Karpas-422 (cell line): Measurements from ENCODE around the gene RANBP2. TPM values are rescaled to one million over a fixed set of nuclear protein-coding genes. Genes with fewer than 3 reads are reported as not detected.

ENCODE experiments used
- DNase-seq: peaks from one replicate; pipeline ENCODE4 v3.0.0-alpha.2; 2015
- H2AFZ ChIP-seq: fragments of 200-600 bp; sonication (generic); 2 replicates; pipeline ENCODE4 v1.6.1; 2014; ENCODE audit warnings: antibody characterized with exemption, low read length, mixed read lengths
- H3K27ac ChIP-seq: fragments of 200-600 bp; sonication (generic); 2 replicates; pipeline ENCODE4 v1.5.1; 2014; ENCODE audit warnings: mild to moderate bottlenecking, low read length, moderate library complexity
- H3K27me3 ChIP-seq: fragments of 200-600 bp; sonication (generic); 2 replicates; pipeline ENCODE4 v1.6.1; 2014; ENCODE audit warnings: low read length, mixed read lengths
- H3K36me3 ChIP-seq: fragments of 200-600 bp; sonication (generic); 2 replicates; pipeline ENCODE4 v1.6.1; 2014; ENCODE audit warnings: low read length, mixed read lengths; ENCODE audit not compliant: insufficient read depth
- H3K4me1 ChIP-seq: fragments of 200-600 bp; sonication (generic); 2 replicates; pipeline ENCODE4 v1.6.1; 2014; ENCODE audit warnings: mild to moderate bottlenecking, low read length, mixed read lengths
- H3K4me2 ChIP-seq: fragments of 200-600 bp; sonication (generic); 2 replicates; pipeline ENCODE4 v1.6.1; 2014; ENCODE audit warnings: low read length, low read depth, mild to moderate bottlenecking; ENCODE audit not compliant: poor library complexity, severe bottlenecking
- H3K4me3 ChIP-seq: fragments of 200-600 bp; sonication (generic); 2 replicates; pipeline ENCODE4 v1.5.1; 2014; ENCODE audit warnings: mild to moderate bottlenecking, antibody characterized with exemption, low read length, mixed read lengths
- H3K79me2 ChIP-seq: fragments of 200-600 bp; sonication (generic); 2 replicates; pipeline ENCODE4 v1.6.1; 2014; ENCODE audit warnings: mild to moderate bottlenecking, low read length, mixed read lengths
- H3K9ac ChIP-seq: fragments of 200-600 bp; sonication (generic); 2 replicates; pipeline ENCODE4 v1.6.0; 2014; ENCODE audit warnings: low read length
- H3K9me2 ChIP-seq: fragments of 200-600 bp; sonication (generic), shearing (Covaris generic); replicated peaks from 2 replicates; pipeline ENCODE4 v1.6.0; 2014; ENCODE audit warnings: mild to moderate bottlenecking, low read length, moderate library complexity; ENCODE audit not compliant: insufficient read depth
- H3K9me3 ChIP-seq: fragments of 300-700, 200-600 bp; sonication (generic); 2 replicates; pipeline ENCODE4 v1.6.1; 2014; ENCODE audit warnings: low read length, mixed read lengths
- H4K20me1 ChIP-seq: fragments of 200-600 bp; sonication (generic); 2 replicates; pipeline ENCODE4 v1.6.1; 2014; ENCODE audit warnings: mild to moderate bottlenecking, antibody characterized with exemption, low read length, low read depth; ENCODE audit not compliant: insufficient read depth
- total RNA-seq: library from RNA; depleted of rRNA; stranded (reverse); fragments of >200 nt; shearing (Covaris generic); gene quantifications from 2 replicates; pipeline ENCODE4 v1.2.3, GENCODE V29; 2014; ENCODE audit warnings: low replicate concordance

The RANBP2 gene
- total RNA-seq, 1 experiment from 2014 or later = 81.4 TPM

DNA sequence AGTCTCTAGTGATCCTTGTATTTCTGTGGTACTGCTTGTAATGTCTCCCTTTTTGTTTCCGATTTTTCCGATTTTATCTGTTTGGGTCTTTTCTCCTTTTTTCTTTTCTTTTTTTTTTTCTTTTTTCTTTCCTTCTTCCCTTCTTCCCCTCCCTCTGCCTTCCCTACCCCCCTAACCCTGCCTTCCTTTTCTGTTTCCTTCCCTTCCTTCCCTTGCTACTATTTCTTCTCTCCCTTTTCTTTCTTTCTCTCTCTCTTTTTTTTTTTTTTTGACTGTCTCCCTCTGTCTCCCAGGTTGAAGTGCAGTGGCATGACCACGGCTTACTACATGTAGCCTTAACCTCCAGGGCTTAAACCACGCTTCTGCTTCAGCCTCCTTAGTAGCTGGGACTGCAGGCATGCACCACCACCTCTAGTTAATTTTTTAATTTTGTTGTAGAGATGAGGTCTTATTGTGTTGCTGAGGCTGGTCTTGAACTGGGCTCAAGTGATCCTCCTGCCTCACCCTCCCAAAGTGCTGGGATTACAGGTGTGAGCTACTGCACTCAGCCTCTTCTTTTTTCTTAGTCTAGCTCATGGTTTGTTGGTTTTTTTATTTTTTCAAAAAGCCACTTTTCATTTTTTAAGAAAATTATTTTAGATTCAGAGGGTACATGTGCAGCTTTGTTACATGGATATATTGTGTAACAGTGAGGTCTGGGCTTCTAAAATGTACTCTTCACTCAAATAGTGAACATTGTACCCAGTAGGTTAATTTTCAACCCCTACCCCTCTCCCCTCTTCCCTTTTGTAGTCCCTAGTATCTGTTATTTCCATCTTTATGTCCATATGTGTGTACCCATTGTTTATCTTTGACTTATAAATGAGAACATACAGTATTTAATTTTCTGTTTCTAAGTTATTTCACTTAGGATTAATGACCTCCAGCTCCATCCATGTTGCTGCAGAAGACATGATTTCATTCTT lies 92.0 kb downstream of the RANBP2 start:
- Histone ChIP-seq H3K9me3 (peaks cover 23% of the 10 kb centered on the region), H3K79me2 (peaks cover 69% of the 10 kb centered on the region), H3K4me1 (no peaks in the 10 kb centered on the region), H4K20me1 (no peaks in the 10 kb centered on the region), H3K36me3 (peaks cover 84% of the 10 kb centered on the region), H3K4me3 (no peak overlapping the region), H3K27me3 (no peaks in the 10 kb centered on the region), H3K9me2 (no peaks in the 10 kb centered on the region), H3K9ac (no peak overlapping the region), H3K4me2 (no peak overlapping the region), H3K27ac (no peak overlapping the region), H2AFZ (no peak overlapping the region)
- DNase-seq = no peak

DNA sequence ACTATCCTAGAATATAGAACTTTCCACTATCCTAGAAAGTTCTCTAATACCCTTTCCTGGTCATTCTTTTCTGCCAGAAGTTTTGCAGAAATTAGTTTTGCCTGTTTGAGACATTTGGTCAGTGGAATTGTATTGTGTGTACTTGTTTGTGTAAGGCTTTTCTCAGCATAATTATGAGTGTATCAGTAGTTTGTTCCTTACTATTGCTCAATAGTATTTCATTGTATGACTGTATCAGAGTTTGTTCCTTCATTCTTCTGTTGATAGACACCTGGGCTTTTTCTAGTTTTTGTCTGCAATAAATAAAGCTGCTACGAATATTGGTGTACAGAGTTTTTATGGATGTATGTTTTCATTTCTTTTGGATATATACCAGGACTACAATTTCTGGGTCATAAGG lies 94.5 kb downstream of the RANBP2 start:
- H3K36me3 ChIP-seq = peaks cover 80% of the 10 kb centered on the region

DNA sequence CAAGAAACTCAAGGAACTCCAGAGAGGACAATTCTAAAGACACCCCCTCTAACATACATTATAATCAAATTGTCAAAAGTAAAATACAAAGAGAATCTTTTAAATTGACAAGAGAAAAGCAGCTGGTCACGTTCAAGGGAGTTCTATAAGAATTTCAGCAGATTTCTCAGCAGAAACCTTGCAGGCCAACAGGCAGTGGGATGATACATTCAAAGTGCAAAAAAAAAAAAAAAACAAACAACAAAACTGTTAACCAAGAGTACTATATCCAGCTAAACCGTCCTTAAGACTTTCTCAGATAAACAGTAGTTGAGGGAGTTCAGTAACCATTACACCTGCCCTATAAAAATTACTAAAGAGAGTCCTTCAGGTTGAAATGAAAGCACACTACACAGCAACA lies 101.2 kb downstream of the RANBP2 start:
- Histone ChIP-seq H3K4me1 (no peaks in the 10 kb centered on the region), H3K9ac (no peak overlapping the region), H3K27me3 (no peaks in the 10 kb centered on the region), H4K20me1 (no peaks in the 10 kb centered on the region), H3K4me2 (no peak overlapping the region), H3K27ac (no peak overlapping the region), H2AFZ (no peak overlapping the region), H3K4me3 (no peak overlapping the region), H3K9me3 (0 out of 2 replicates have a peak, but pooled peaks cover 3% of the 10 kb centered on the region), H3K36me3 (peaks cover 63% of the 10 kb centered on the region), H3K9me2 (no peaks in the 10 kb centered on the region), H3K79me2 (peaks cover 25% of the 10 kb centered on the region)
- DNase-seq = no peak

More for the DNA sequence above, 94.5 kb downstream of the RANBP2 start:
- H2AFZ ChIP-seq = no peak overlapping the region
- no peaks in the 10 kb centered on the region for H3K27me3 ChIP-seq
- no peaks in the 10 kb centered on the region for H3K4me1 ChIP-seq
- H3K27ac ChIP-seq = no peak overlapping the region
- no peak overlapping the region for H3K4me3 ChIP-seq
- no peak for DNase-seq
- H3K9me2 ChIP-seq = no peaks in the 10 kb centered on the region
- no peak overlapping the region for H3K4me2 ChIP-seq
- H3K9me3 ChIP-seq = peaks cover 13% of the 10 kb centered on the region
- H3K9ac ChIP-seq = no peak overlapping the region
- H4K20me1 ChIP-seq = no peaks in the 10 kb centered on the region
- H3K79me2 ChIP-seq = peaks cover 54% of the 10 kb centered on the region

DNA sequence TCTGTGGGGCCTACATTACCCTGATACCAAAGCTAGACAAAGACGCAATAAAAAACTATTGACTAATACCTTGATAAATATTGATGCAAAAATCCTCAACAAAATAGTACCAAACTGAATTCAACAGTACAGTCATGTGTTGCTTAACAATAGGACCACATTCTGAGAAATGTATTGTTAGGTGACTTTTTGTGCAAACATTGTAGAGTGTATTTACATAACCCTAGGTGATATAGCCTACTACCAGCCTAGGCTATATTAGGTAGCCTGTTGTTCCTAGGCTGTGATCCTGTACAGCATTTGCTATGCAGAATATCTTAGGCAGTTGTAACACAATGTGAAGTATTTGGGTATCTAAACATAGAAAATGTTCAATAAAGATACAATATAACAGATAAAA lies 104.0 kb downstream of the RANBP2 start:
- no peaks in the 10 kb centered on the region for H3K27me3 ChIP-seq
- no peak overlapping the region for H3K4me3 ChIP-seq
- H2AFZ ChIP-seq = no peak overlapping the region
- peaks cover 51% of the 10 kb centered on the region for H3K36me3 ChIP-seq
- H3K4me2 ChIP-seq = no peak overlapping the region
- no peak overlapping the region for H3K27ac ChIP-seq
- peaks cover 20% of the 10 kb centered on the region for H3K79me2 ChIP-seq
- H3K9ac ChIP-seq = no peak overlapping the region
- H3K9me2 ChIP-seq = no peaks in the 10 kb centered on the region
- DNase-seq = no peak
- no peaks in the 10 kb centered on the region for H3K4me1 ChIP-seq
- no peaks in the 10 kb centered on the region for H4K20me1 ChIP-seq
- 0 out of 2 replicates have a peak, but pooled peaks cover 3% of the 10 kb centered on the region for H3K9me3 ChIP-seq

DNA sequence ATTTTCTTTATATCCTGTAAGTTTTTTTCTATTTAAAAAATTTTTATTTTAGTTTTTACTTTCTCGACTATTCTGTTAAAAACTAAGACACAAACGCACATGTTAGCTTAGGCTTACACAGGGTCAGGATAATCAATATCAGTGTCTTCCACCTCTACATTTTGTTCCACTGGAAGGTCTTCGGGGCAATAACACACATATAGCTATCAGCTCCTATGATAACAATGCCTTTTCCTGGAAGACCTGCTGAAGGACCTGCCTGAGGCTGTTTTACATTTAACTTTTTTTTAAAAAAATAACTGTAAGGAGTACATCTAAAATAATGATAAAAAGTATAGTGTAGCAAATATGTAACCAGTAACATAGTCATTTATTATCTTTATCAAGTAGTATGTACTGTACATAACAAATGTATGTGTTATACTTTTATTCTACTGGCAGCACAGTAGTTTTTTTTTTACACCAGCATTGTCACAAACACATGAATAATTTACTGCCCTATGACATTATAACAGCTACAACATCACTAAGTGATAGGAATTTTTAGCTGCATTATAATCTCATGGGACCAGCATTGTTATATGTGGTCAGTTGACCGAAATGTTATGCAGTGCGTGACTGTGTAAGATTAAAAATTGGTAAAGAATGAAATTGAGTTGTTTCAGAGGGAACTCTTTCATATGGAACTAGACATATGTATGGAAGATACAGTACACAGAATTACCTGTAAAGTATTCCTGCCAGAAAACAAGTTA lies 105.2 kb downstream of the RANBP2 start:
- no peak for DNase-seq
- no peaks in the 10 kb centered on the region for H3K9me2 ChIP-seq
- no peak overlapping the region for H2AFZ ChIP-seq
- H3K27ac ChIP-seq = no peak overlapping the region
- H3K36me3 ChIP-seq = peaks cover 41% of the 10 kb centered on the region
- H4K20me1 ChIP-seq = no peaks in the 10 kb centered on the region
- H3K4me3 ChIP-seq = no peak overlapping the region
- H3K27me3 ChIP-seq = no peaks in the 10 kb centered on the region
- H3K4me2 ChIP-seq = no peak overlapping the region
- no peak overlapping the region for H3K9ac ChIP-seq
- H3K9me3 ChIP-seq = no peaks in the 10 kb centered on the region
- H3K4me1 ChIP-seq = no peaks in the 10 kb centered on the region
- H3K79me2 ChIP-seq = peaks cover 11% of the 10 kb centered on the region

DNA sequence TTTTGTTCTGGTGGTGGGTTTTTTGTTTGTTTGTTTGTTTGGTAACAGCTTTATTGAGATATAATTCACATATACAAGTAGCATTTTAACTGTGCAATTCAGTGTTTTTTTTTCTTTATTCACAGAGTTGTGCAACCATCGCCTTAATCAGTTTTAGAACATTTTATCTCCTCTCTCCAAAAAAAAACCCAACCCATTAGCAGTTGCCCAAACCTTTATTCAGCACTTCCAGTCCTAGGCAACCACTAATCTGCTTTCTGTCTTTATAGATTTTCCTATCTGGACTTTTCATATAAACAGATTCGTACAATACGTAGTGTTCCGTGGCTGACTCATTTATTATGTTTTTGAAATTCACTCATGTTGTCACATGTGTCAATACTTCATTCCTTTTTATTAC lies 106.0 kb downstream of the RANBP2 start:
- Histone ChIP-seq H3K27ac (no peak overlapping the region), H4K20me1 (no peaks in the 10 kb centered on the region), H3K4me3 (no peak overlapping the region), H3K79me2 (peaks cover 7% of the 10 kb centered on the region; the same call in 1 of the 2 replicates), H3K27me3 (no peaks in the 10 kb centered on the region), H2AFZ (no peak overlapping the region), H3K4me1 (no peaks in the 10 kb centered on the region), H3K9ac (no peak overlapping the region), H3K36me3 (peaks cover 33% of the 10 kb centered on the region; the same call in 1 of the 2 replicates), H3K4me2 (no peak overlapping the region), H3K9me2 (no peaks in the 10 kb centered on the region), H3K9me3 (no peaks in the 10 kb centered on the region)
- no peak for DNase-seq

DNA sequence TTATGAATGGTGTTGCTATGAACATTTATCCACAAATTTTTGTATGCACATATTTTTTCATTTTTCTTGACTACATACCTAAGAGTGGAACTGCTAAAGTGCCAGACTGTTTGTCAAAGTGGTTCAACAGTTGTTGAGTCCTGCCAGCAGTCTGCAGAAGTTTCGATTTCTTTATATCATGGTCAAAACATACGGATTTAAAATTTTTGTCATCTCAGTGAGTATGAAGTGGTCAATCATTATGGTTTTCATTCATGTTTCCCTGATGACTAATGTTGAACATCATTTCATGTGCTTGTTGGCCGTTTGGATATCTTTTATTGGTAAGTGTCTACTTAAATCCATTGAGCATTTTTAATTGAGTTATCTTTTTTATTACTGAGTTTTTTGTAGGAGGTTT lies 106.5 kb downstream of the RANBP2 start:
- H2AFZ ChIP-seq = no peak overlapping the region
- H3K79me2 ChIP-seq = peaks cover 7% of the 10 kb centered on the region; the same call in 1 of the 2 replicates
- no peak overlapping the region for H3K27ac ChIP-seq
- no peaks in the 10 kb centered on the region for H3K9me3 ChIP-seq
- H3K9me2 ChIP-seq = no peaks in the 10 kb centered on the region
- no peaks in the 10 kb centered on the region for H4K20me1 ChIP-seq
- H3K4me3 ChIP-seq = no peak overlapping the region
- H3K4me1 ChIP-seq = no peaks in the 10 kb centered on the region
- H3K36me3 ChIP-seq = peaks cover 29% of the 10 kb centered on the region; the same call in 1 of the 2 replicates
- no peak overlapping the region for H3K4me2 ChIP-seq
- no peak overlapping the region for H3K9ac ChIP-seq
- no peak for DNase-seq
- no peaks in the 10 kb centered on the region for H3K27me3 ChIP-seq
